ENCODE measurements around the gene AEBP1. TPM values are rescaled to one million over a fixed set of nuclear protein-coding genes. Genes with fewer than 3 reads are reported as not detected.

Gene AEBP1
- total RNA-seq, 4 donors from 2014 or later: 33.9 to 151 (median 89.0) TPM

GRCh38 chr7:44148961-44149536, 44.9 kb downstream of the AEBP1 start:
- 73% methylated on average over 9 of the region's 9 CpGs; no CpG with 5 or more reads in 1 of the 2 donors for WGBS, 2 donors (ENCODE audit: low coverage in 1 of 2)
- peaks cover 2 to 17% (median 9%) of the 10 kb centered on the region in 4 donors for H3K4me1 ChIP-seq
- no peak overlapping the region for H3K4me3 ChIP-seq
- intact Hi-C loops (cut with DNase I; ENCODE audit: low total_unique reads) (no loop called here), in situ Hi-C loops (cut with MboI; ENCODE audit: low pct_ligation_motif_present in 1 of 4, low pct_unique_long_range_greater_than_20kb in 1 of 4, low sequenced_read_pairs in 3 of 4) (no loop called here)
- no peaks in the 10 kb centered on the region for H3K36me3 ChIP-seq
- peaks cover 11% of the 10 kb centered on the region for H3K27me3 ChIP-seq
- H3K27ac ChIP-seq: no peak overlapping the region
- TF ChIP-seq EP300 (IDR thresholded peaks at IDR 0.05; ENCODE audit: low read depth): no peak
- no peak for TF ChIP-seq POLR2A (IDR thresholded peaks at IDR 0.05)
- no peak for TF ChIP-seq POLR2AphosphoS5 (IDR thresholded peaks at IDR 0.05)
- no peak for TF ChIP-seq CTCF (IDR thresholded peaks at IDR 0.05)
- no peaks in the 10 kb centered on the region for H3K9me3 ChIP-seq
- no peak for DNase-seq

GRCh38 chr7:44149571-44150465, 45.7 kb downstream of the AEBP1 start:
- no peak for DNase-seq
- Histone ChIP-seq H3K27me3 (peaks cover 11% of the 10 kb centered on the region), H3K4me3 (no peak overlapping the region), H3K27ac (no peak overlapping the region), H3K9me3 (no peaks in the 10 kb centered on the region), H3K4me1 (peaks cover 2 to 17% (median 9%) of the 10 kb centered on the region in 4 donors), H3K36me3 (no peaks in the 10 kb centered on the region)
- in situ Hi-C loops (cut with MboI; ENCODE audit: low pct_ligation_motif_present in 1 of 4, low pct_unique_long_range_greater_than_20kb in 1 of 4, low sequenced_read_pairs in 3 of 4) (no loop called here), intact Hi-C loops (cut with DNase I; ENCODE audit: low total_unique reads) (no loop called here)
- no peak for TF ChIP-seq POLR2A (IDR thresholded peaks at IDR 0.05)
- TF ChIP-seq CTCF (IDR thresholded peaks at IDR 0.05): no peak
- no peak for TF ChIP-seq EP300 (IDR thresholded peaks at IDR 0.05; ENCODE audit: low read depth)
- no peak for TF ChIP-seq POLR2AphosphoS5 (IDR thresholded peaks at IDR 0.05)
- 80 to 83% methylated on average over 1 to 12 of the region's 18 CpGs for WGBS, 2 donors (ENCODE audit: low coverage in 1 of 2)

GRCh38 chr7:44150466-44150832, 46.3 kb downstream of the AEBP1 start:
- Histone ChIP-seq H3K4me3 (no peak overlapping the region), H3K9me3 (no peaks in the 10 kb centered on the region), H3K27ac (no peak overlapping the region), H3K36me3 (no peaks in the 10 kb centered on the region), H3K27me3 (peaks cover 6% of the 10 kb centered on the region), H3K4me1 (peaks cover 2 to 13% (median 8%) of the 10 kb centered on the region in 4 donors)
- no peak for DNase-seq
- intact Hi-C loops (cut with DNase I; ENCODE audit: low total_unique reads): no loop called here
- TF ChIP-seq POLR2AphosphoS5 (IDR thresholded peaks at IDR 0.05): no peak
- TF ChIP-seq POLR2A (IDR thresholded peaks at IDR 0.05): no peak
- no peak for TF ChIP-seq EP300 (IDR thresholded peaks at IDR 0.05; ENCODE audit: low read depth)
- no peak for TF ChIP-seq CTCF (IDR thresholded peaks at IDR 0.05)
- WGBS, 2 donors (ENCODE audit: low coverage in 1 of 2): 72% methylated on average over 5 of the region's 5 CpGs; no CpG with 5 or more reads in 1 of the 2 donors
- in situ Hi-C loops (cut with MboI; ENCODE audit: low pct_ligation_motif_present in 1 of 4, low pct_unique_long_range_greater_than_20kb in 1 of 4, low sequenced_read_pairs in 3 of 4): no loop called here
